HepG2 (cell line): ENCODE results near the gene NOTUM. TPM values are rescaled to one million over a fixed set of nuclear protein-coding genes. Genes with fewer than 3 reads are reported as not detected.

Experiments
- BRD4 ChIP-seq: sonication (generic); formaldehyde crosslinking; IDR thresholded peaks from 2 replicates; pipeline ENCODE4 v1.4.0; 2020; ENCODE audit warnings: missing genetic modification reagents
- GATAD2A ChIP-seq: IDR thresholded peaks from 2 replicates; pipeline ENCODE4 v1.6.1; 2016
- HIVEP1 ChIP-seq: sonication (generic); formaldehyde crosslinking; IDR thresholded peaks from 2 replicates; pipeline ENCODE4 v1.4.0; 2020; ENCODE audit warnings: mild to moderate bottlenecking, missing genetic modification reagents
- HMGA1 ChIP-seq: sonication (generic); formaldehyde crosslinking; conservative IDR thresholded peaks from 2 replicates; pipeline ENCODE4 v1.4.0; 2020; ENCODE audit warnings: missing genetic modification reagents
- KAT7 ChIP-seq: IDR thresholded peaks from 2 replicates; pipeline ENCODE4 v1.6.1; 2018; ENCODE audit warnings: borderline replicate concordance, missing compliant biosample characterization
- NR1H2 ChIP-seq: sonication (generic); formaldehyde crosslinking; IDR thresholded peaks from 2 replicates; pipeline ENCODE4 v1.8.1; 2022; ENCODE audit warnings: low read depth, missing genetic modification reagents, borderline replicate concordance
- PPARG ChIP-seq: conservative IDR thresholded peaks from 2 replicates; pipeline ENCODE4 v1.6.1; 2016; ENCODE audit warnings: missing biosample characterization, missing genetic modification reagents
- REXO4 ChIP-seq: sonication (generic); formaldehyde crosslinking; IDR thresholded peaks from 2 replicates; pipeline ENCODE4 v1.8.0; 2022; ENCODE audit warnings: missing genetic modification reagents, mild to moderate bottlenecking, borderline replicate concordance
- TCF12 ChIP-seq, 2 experiments: fragments of 450-650 bp in 1 of 2; sonication (generic) in 1 of 2; formaldehyde crosslinking in 1 of 2; IDR thresholded peaks; 2 replicates each; pipeline versions ENCODE4 v1.6.1 to v1.8.0; 2017 to 2022; ENCODE audit warnings: antibody characterized with exemption in 1 of 2, mild to moderate bottlenecking in 1 of 2, missing genetic modification reagents in 1 of 2, moderate library complexity in 1 of 2
- ZBTB1 ChIP-seq: sonication (generic); formaldehyde crosslinking; IDR thresholded peaks from 2 replicates; pipeline ENCODE4 v1.4.0; 2020; ENCODE audit warnings: missing genetic modification reagents, borderline replicate concordance
- ZC3H4 ChIP-seq: sonication (generic); formaldehyde crosslinking; IDR thresholded peaks from 2 replicates; pipeline ENCODE4 v1.4.0; 2020; ENCODE audit warnings: missing genetic modification reagents, borderline replicate concordance
- ZFP82 ChIP-seq: sonication (generic); formaldehyde crosslinking; IDR thresholded peaks from 2 replicates; pipeline ENCODE4 v1.5.1; 2020; ENCODE audit warnings: mild to moderate bottlenecking, missing genetic modification reagents, borderline replicate concordance
- ZKSCAN1 ChIP-seq: fragments of 150-350 bp; IDR thresholded peaks from 2 replicates; pipeline ENCODE4 v1.6.1; 2014; ENCODE audit warnings: low read length
- ZNF138 ChIP-seq: sonication (generic); formaldehyde crosslinking; IDR thresholded peaks from 2 replicates; pipeline ENCODE4 v1.5.0; 2020; ENCODE audit warnings: mild to moderate bottlenecking, low read depth, missing genetic modification reagents
- ZNF234 ChIP-seq: sonication (generic); formaldehyde crosslinking; conservative IDR thresholded peaks from 2 replicates; pipeline ENCODE4 v1.5.1; 2020; ENCODE audit warnings: mild to moderate bottlenecking, missing genetic modification reagents
- ZNF737 ChIP-seq: sonication (generic); formaldehyde crosslinking; IDR thresholded peaks from 2 replicates; pipeline ENCODE4 v1.5.0; 2020; ENCODE audit warnings: missing genetic modification reagents, mild to moderate bottlenecking, borderline replicate concordance
- ZSCAN9 ChIP-seq: IDR thresholded peaks from 2 replicates; pipeline ENCODE4 v1.6.1; 2016; ENCODE audit warnings: borderline replicate concordance
- polyA plus RNA-seq, 8 experiments: library from polyadenylated mRNA; depleted of rRNA in 3 of 8; stranded (reverse) in 7 of 8; unstranded in 1 of 8; fragments of >200 nt; fragmentation: Illumina TruSeq in 4 of 8; extraction: Trizol in 4 of 8; gene quantifications; 2 replicates each; pipeline versions ENCODE4 v1.2.1 to v1.2.3, GENCODE V29; 2011 to 2016; ENCODE audit warnings: low read depth in 4 of 8, missing spikeins in 1 of 8, mixed read lengths in 1 of 8; ENCODE audit not compliant: insufficient read depth in 1 of 8
- total RNA-seq, 5 experiments: library from RNA; depleted of rRNA; stranded (reverse); fragments of >200 nt; fragmentation: Illumina TruSeq; extraction: Trizol; gene quantifications; 2 replicates each; pipeline ENCODE4 v1.2.3, GENCODE V29; 2016; ENCODE audit warnings: low read depth in 1 of 5
- TF ChIP-seq, protein P1 (sequence below): sonication (generic); formaldehyde crosslinking; IDR thresholded peaks from 2 replicates; pipeline ENCODE4 v1.4.0; 2020; ENCODE audit warnings: low read depth, mild to moderate bottlenecking, missing genetic modification reagents
- TF ChIP-seq, protein P2 (sequence below): sonication (generic); formaldehyde crosslinking; IDR thresholded peaks from 2 replicates; pipeline ENCODE4 v1.9.0; 2022; ENCODE audit warnings: low read depth, missing genetic modification reagents
- TF ChIP-seq, protein P3 (sequence below): sonication (generic); formaldehyde crosslinking; IDR thresholded peaks from 2 replicates; pipeline ENCODE4 v1.4.0; 2020; ENCODE audit warnings: missing genetic modification reagents
- TF ChIP-seq, protein P4 (sequence below): sonication (generic); formaldehyde crosslinking; conservative IDR thresholded peaks from 2 replicates; pipeline ENCODE4 v1.8.1; 2023; ENCODE audit warnings: missing genetic modification reagents

Gene NOTUM
- total and polyA plus RNA-seq, 2 of the 13 experiments (the other 11 are each of a cell fraction or from before 2014, with no cell fraction given) = 150 to 160 TPM

DNA sequence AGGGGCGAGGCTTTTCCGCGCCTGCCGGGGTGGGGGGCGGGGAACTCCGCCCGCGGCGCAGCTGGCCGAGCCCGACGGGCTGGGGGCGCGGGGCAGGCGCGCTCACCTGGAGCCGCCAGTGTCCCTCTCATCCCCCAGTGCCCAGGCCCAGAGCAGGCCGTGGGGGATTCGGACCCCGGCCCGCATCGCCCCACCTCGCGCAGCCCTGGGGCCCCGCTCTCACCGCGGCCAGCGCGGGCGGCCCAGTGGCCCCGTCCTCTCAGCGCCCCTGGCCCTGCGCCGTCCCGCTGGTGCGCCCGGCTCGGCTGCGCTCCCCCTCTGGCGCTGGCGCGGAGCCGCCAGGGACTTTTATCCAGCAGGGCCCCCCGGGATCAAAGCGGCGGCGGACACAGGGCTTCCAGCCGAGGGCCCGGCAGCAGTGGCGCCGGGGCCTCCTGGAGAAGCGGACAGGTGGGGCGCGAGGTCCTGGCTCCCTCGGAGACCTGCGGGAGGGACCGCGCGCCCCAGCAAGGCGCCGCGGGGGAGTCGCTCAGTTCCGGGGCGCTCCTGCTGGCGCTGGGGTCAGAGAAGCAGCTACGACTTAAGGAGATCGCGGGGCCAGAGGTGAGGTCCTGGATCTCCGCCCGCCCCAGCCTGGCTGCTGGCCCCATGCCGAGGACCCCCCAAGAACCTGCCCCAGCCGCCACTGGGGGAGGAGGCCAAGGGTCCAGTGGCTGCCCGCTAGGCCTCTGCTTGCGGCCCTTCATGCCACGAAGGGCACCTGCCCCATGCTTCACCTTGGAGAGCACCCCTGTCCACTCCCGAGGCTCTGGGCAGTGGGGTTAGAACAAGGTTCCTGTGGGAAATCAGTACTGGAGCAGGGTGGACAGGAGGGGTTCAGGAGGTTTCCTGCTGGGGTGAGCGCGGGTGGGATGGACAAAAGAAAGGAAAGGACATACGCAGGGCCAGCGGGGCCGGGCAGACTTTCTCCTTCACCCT, 823 bp upstream of the NOTUM start (continued):
- TF ChIP-seq ZC3H4 (peak; percentile 56; the same call in 1 of the 2 replicates), ZNF234 (CRISPR knock-in tag) (no peak), TCF12 (IDR thresholded peaks at IDR 0.05) (no peak), TCF12 (CRISPR knock-in tag; IDR thresholded peaks at IDR 0.05) (no peak), ZBTB1 (CRISPR knock-in tag) (no peak), PPARG (CRISPR knock-in tag) (no peak), HIVEP1 (CRISPR knock-in tag) (peak; percentile 73; the same call in 1 of the 2 replicates), NR1H2 (CRISPR knock-in tag) (no peak; the same call in 1 of the 2 replicates), ZNF737 (no peak), ZKSCAN1 (no peak), ZSCAN9 (CRISPR knock-in tag) (0 out of 2 replicates have a peak, but pooled peaks have one; percentile 19), HMGA1 (CRISPR knock-in tag) (no peak), ZNF138 (CRISPR knock-in tag) (0 out of 2 replicates have a peak, but pooled peaks have one; percentile 40), REXO4 (CRISPR knock-in tag) (no peak), BRD4 (CRISPR knock-in tag) (peak; percentile 59), ZFP82 (CRISPR knock-in tag) (no peak), KAT7 (CRISPR knock-in tag) (no peak; the same call in 1 of the 2 replicates), GATAD2A (CRISPR knock-in tag) (no peak)
- TF ChIP-seq, protein P1, sequence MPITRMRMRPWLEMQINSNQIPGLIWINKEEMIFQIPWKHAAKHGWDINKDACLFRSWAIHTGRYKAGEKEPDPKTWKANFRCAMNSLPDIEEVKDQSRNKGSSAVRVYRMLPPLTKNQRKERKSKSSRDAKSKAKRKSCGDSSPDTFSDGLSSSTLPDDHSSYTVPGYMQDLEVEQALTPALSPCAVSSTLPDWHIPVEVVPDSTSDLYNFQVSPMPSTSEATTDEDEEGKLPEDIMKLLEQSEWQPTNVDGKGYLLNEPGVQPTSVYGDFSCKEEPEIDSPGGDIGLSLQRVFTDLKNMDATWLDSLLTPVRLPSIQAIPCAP (CRISPR knock-in tag) = no peak
- TF ChIP-seq, protein P2, sequence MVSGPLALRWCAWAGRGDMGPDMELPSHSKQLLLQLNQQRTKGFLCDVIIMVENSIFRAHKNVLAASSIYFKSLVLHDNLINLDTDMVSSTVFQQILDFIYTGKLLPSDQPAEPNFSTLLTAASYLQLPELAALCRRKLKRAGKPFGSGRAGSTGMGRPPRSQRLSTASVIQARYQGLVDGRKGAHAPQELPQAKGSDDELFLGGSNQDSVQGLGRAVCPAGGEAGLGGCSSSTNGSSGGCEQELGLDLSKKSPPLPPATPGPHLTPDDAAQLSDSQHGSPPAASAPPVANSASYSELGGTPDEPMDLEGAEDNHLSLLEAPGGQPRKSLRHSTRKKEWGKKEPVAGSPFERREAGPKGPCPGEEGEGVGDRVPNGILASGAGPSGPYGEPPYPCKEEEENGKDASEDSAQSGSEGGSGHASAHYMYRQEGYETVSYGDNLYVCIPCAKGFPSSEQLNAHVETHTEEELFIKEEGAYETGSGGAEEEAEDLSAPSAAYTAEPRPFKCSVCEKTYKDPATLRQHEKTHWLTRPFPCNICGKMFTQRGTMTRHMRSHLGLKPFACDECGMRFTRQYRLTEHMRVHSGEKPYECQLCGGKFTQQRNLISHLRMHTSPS = no peak; the same call in 1 of the 2 replicates
- TF ChIP-seq, protein P3, sequence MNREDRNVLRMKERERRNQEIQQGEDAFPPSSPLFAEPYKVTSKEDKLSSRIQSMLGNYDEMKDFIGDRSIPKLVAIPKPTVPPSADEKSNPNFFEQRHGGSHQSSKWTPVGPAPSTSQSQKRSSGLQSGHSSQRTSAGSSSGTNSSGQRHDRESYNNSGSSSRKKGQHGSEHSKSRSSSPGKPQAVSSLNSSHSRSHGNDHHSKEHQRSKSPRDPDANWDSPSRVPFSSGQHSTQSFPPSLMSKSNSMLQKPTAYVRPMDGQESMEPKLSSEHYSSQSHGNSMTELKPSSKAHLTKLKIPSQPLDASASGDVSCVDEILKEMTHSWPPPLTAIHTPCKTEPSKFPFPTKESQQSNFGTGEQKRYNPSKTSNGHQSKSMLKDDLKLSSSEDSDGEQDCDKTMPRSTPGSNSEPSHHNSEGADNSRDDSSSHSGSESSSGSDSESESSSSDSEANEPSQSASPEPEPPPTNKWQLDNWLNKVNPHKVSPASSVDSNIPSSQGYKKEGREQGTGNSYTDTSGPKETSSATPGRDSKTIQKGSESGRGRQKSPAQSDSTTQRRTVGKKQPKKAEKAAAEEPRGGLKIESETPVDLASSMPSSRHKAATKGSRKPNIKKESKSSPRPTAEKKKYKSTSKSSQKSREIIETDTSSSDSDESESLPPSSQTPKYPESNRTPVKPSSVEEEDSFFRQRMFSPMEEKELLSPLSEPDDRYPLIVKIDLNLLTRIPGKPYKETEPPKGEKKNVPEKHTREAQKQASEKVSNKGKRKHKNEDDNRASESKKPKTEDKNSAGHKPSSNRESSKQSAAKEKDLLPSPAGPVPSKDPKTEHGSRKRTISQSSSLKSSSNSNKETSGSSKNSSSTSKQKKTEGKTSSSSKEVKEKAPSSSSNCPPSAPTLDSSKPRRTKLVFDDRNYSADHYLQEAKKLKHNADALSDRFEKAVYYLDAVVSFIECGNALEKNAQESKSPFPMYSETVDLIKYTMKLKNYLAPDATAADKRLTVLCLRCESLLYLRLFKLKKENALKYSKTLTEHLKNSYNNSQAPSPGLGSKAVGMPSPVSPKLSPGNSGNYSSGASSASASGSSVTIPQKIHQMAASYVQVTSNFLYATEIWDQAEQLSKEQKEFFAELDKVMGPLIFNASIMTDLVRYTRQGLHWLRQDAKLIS (CRISPR knock-in tag) = peak; percentile 41; the same call in 1 of the 2 replicates
- TF ChIP-seq, protein P4, sequence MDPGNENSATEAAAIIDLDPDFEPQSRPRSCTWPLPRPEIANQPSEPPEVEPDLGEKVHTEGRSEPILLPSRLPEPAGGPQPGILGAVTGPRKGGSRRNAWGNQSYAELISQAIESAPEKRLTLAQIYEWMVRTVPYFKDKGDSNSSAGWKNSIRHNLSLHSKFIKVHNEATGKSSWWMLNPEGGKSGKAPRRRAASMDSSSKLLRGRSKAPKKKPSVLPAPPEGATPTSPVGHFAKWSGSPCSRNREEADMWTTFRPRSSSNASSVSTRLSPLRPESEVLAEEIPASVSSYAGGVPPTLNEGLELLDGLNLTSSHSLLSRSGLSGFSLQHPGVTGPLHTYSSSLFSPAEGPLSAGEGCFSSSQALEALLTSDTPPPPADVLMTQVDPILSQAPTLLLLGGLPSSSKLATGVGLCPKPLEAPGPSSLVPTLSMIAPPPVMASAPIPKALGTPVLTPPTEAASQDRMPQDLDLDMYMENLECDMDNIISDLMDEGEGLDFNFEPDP = no peak
